Effector memory CD8-positive, alpha-beta T cell (primary cell): ENCODE results near the gene NUDCD3.

Experiments
- ATAC-seq: fragments of 150-1000 bp; cut with Tn5 transposase; replicated peaks from 2 replicates; pipeline ENCODE4 v1.10.0; 2021; ENCODE audit warnings: mild to moderate bottlenecking, moderate library complexity
- DNase-seq, 3 experiments: peaks; one replicate each; pipeline ENCODE4 v3.0.0; 2021
- H3K27ac Mint-ChIP-seq, 2 donors: one replicate each; pipeline ENCODE4 v1.8.0; 2022; ENCODE audit warnings: mild to moderate bottlenecking in 2 of 2, mixed read lengths in 2 of 2, moderate library complexity in 2 of 2
- H3K27me3 Mint-ChIP-seq, 2 donors: one replicate each; pipeline ENCODE4 v1.8.0; 2022; ENCODE audit warnings: mixed read lengths in 2 of 2
- H3K36me3 Mint-ChIP-seq: one replicate; pipeline ENCODE4 v1.8.0; 2022; ENCODE audit warnings: mild to moderate bottlenecking, moderate library complexity, mixed read lengths; ENCODE audit not compliant: insufficient read depth
- H3K4me1 Mint-ChIP-seq, 2 donors: one replicate each; pipeline ENCODE4 v1.8.0; 2022; ENCODE audit warnings: low read depth in 2 of 2, mixed read lengths in 2 of 2
- H3K4me3 Mint-ChIP-seq, 2 donors: one replicate each; pipeline ENCODE4 v1.8.0; 2022; ENCODE audit warnings: mild to moderate bottlenecking in 2 of 2, mixed read lengths in 2 of 2, moderate library complexity in 2 of 2
- H3K9me3 Mint-ChIP-seq, 2 donors: one replicate each; pipeline ENCODE4 v1.8.0; 2022; ENCODE audit warnings: mixed read lengths in 2 of 2

NUDCD3 gene

DNA sequence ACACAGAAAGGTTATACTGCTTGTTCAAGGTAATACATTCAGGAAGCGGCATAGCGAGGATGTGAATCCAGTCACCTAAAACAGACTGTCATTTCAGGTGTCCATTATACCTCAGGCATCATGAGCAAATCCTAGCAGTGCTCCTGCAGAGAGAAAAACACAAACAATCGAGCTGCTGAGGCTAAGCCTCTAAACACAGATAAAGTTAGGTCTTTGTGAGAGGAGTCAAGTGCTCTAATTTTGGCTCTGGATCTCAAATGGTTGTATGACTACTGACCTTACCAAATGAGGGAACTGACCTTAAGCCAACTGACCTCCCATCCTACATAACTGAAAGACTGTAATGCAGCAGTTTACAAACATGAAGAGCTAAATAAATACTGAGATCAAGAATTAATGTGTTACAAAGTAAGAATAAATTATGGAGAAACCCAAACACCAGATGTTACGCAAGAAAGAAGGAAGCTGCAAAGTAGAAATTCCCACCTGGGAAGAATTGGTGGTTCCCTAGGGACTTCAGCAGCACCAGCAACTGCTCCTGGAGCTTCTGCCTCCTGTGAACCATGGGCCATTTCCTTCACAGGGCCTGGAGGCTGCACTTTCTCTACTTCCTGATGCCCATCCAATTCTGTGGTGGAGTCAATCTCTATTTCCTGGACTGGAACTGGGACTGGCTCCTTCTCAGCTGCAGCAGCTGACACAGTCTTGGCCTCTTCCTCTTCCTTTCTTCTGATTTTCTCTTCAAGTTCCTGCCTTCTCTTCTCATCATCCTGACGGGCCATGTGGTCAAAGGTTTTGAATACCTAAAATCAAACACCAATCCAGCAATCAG, 5.8 kb downstream of the NUDCD3 start:
- no peaks in the 10 kb centered on the region for H3K27me3 Mint-ChIP-seq
- no peak overlapping the region for H3K4me3 Mint-ChIP-seq
- H3K9me3 Mint-ChIP-seq, result no peaks in the 10 kb centered on the region
- no peak for ATAC-seq
- peaks cover 59% of the 10 kb centered on the region for H3K36me3 Mint-ChIP-seq
- peak overlapping the region in 1 of 2 donors; percentile 3 for H3K27ac Mint-ChIP-seq
- H3K4me1 Mint-ChIP-seq, result peaks cover 44 to 54% of the 10 kb centered on the region in 2 donors
- DNase-seq, result no peak

DNA sequence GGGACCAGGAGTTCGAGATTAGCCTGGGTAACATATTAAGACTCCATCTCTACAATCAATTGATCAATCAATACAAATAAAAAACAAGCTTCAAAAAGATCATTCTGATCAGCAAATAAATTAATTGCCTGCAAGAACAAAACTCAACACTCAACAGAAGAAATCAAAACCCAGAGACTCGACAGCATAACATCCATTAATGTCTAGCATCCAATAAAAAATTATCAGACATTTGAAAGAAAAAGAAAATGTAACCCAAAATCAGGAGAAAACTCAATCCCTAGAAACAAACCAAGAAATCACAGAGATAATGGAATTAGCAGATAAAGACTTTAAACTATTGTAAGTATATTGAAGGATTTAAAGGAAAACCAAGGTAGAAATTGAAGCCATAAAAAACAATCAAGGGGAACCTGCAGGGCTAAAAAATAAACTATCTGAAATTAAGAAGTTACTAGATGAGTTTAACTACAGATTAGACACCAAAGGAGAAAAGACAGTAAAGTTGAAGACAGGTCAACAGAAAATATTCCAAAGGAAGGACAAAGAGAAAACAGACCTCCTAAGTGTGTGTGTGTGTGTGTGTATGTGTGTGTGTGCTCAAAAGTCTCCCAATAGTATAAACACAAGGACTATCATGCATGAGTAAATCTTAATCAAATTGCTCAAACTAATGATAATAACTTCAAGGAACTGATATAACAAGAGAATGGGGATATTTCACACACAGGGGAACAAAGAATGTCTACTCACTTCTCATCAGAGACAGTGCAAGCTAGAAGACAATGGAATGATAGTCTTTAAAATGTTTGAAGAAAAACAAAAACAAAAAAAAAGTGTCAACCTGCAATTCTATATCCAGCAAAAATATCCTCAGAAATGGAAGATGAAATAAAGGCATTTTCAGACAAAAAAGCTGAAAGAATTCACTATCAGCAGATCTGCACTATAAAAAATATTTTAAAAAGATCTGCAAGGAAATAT, 7.7 kb downstream of the NUDCD3 start:
- Mint-ChIP-seq H3K4me1 (peaks cover 31 to 38% of the 10 kb centered on the region in 2 donors), H3K9me3 (no peaks in the 10 kb centered on the region), H3K27me3 (no peaks in the 10 kb centered on the region), H3K4me3 (no peak overlapping the region), H3K27ac (peak overlapping the region in 1 of 2 donors; percentile 24), H3K36me3 (peaks cover 74% of the 10 kb centered on the region)
- ATAC-seq (no peak), DNase-seq (no peak)

DNA sequence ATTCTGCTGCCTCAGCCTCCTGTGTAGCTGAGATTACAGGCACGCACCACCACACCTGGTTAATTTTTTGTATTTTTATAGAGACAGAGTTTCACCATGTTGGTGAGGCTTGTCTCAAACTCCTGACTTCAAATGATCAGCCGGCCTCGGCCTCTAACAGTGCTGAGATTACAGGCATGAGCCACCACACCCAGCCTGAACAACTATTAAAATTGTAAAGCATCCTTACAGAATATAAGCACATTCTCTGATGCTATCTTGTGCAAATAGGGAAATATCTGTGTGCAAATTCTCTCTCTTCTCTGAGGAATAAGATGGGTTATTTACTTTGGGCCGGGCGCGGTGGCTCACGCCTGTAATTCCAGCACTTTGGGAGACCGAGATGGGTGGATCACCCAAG, 12.5 kb downstream of the NUDCD3 start:
- Mint-ChIP-seq H3K4me1 (peaks cover 17 to 21% of the 10 kb centered on the region in 2 donors), H3K27ac (no peak overlapping the region), H3K9me3 (no peaks in the 10 kb centered on the region), H3K27me3 (no peaks in the 10 kb centered on the region), H3K4me3 (no peak overlapping the region), H3K36me3 (peaks cover 80% of the 10 kb centered on the region)
- DNase-seq (no peak), ATAC-seq (no peak)

DNA sequence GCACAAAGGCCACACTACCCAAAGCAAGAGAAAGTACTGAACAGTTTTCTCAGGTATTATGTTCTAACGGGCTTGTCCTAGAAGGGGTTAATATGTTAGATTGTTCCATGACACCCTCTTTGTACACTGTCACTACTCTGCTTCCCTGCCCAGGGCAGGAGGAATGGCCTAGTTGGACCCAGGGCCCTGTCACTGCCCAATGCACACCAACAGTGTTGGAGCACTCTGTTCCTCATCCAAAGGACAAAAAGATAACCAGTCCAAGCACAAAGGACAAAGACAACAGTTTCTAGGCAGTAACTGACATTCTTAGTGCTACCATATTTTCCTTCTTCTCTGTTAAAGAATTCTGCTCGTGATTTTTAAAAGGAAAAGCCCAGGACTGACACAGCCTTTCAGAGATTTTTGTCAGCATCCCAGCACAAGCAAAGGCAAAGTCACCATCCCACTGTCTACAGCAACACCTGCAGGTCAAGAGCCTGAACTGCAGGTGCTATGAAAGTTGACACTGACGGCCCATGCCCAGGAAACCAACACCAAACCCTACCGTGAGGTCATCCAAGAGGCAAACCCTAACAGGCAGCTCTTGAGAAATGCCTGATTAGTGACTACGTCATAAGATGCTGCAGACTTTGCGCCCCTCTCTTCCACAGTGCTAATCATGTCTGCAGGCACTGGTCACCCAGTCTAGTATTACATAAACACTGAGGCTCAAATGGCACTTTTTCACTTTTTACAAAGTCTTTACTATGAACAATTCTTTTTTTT, 13.2 kb downstream of the NUDCD3 start:
- H3K9me3 Mint-ChIP-seq, result no peaks in the 10 kb centered on the region
- no peak overlapping the region for H3K4me3 Mint-ChIP-seq
- no peaks in the 10 kb centered on the region for H3K27me3 Mint-ChIP-seq
- peaks cover 11 to 17% of the 10 kb centered on the region in 2 donors for H3K4me1 Mint-ChIP-seq
- DNase-seq (peak; percentile 62 to 69 (median 65)), ATAC-seq (peak; percentile 98)
- H3K27ac Mint-ChIP-seq, result no peak overlapping the region
- H3K36me3 Mint-ChIP-seq, result peaks cover 79% of the 10 kb centered on the region

DNA sequence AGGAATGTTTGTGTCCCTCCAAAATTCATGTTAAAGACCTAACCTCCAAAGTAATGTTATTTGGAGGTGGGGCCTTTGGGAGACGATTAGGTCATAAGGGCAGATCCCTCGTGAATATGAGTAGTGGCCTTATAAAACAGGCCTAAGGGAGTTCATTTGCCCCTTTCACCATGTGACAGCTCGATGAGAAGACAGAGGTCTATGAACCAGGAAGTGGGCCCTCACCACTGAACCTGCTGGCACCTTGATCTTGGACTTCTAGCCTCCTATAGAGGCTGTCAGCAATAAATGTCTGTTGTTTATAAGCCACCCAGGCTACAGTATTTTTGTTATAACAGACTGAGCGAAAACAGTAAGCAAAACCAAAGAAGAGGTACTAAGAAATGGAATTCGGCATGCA, 14.1 kb downstream of the NUDCD3 start:
- DNase-seq, result no peak
- Mint-ChIP-seq H3K27me3 (no peaks in the 10 kb centered on the region), H3K4me3 (no peak overlapping the region), H3K9me3 (no peaks in the 10 kb centered on the region), H3K4me1 (peaks cover 17 to 24% of the 10 kb centered on the region in 2 donors), H3K27ac (no peak overlapping the region), H3K36me3 (peaks cover 74% of the 10 kb centered on the region)
- no peak for ATAC-seq

DNA sequence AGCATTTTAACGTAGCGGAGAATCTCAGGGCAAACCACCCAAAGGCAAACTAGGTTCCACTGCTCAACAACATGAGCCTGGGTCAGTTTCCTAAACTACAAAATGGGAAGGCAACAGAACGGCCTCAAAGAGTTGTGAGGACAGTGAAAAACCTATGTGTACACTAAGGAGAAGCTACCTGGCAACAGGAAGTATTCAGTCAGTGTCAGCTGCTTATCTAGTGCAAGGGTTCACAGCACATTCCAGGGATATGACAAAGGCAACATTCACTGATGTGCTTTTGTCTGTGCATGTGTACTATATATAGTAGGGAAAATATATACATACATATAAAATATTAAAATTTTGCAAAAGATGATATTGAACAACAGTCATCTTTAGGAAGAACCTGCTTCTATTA, 17.2 kb downstream of the NUDCD3 start:
- Mint-ChIP-seq H3K4me1 (peaks cover 30 to 46% of the 10 kb centered on the region in 2 donors), H3K4me3 (no peak overlapping the region), H3K36me3 (peaks cover 59% of the 10 kb centered on the region), H3K27ac (no peak overlapping the region), H3K27me3 (no peaks in the 10 kb centered on the region), H3K9me3 (no peaks in the 10 kb centered on the region)
- ATAC-seq, result no peak
- DNase-seq, result no peak

DNA sequence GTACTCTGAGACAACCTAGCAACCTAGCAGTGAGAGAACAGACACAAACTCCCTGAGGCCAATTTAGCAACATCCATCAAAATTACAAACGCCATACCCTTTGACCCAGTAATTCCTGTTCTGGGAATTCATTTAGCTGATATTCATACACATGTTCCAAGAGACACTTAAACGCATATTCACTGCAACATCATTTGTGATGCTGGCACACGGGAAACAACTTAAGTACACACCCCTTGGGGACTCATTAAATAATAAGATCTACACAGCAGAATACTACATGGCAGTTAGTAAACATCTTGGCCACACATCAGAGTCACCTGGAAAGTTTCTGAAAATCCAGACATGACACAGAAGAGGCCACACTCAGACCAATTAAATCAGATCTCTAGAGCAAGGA, 17.6 kb downstream of the NUDCD3 start:
- Mint-ChIP-seq H3K36me3 (peaks cover 59% of the 10 kb centered on the region), H3K4me3 (no peak overlapping the region)
- no peak for DNase-seq

DNA sequence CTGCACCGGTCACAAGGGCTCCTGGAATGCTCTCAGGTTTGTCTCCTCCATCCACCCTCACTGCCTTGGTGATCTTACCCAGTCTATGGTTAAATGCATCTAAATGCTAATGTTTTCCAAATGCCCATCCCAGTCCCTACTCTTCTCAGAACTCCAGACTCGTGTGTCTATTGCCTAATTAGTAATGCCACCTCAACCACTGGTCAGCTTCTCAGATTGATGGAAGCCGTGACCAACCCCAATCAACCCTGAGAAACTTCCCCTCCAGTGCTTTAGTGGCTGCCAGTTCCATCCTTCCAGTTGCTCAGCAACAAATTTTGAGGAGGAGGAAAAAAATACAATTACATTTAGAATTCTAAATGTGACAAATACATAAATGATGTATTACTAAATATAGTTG, 18.6 kb downstream of the NUDCD3 start:
- no peaks in the 10 kb centered on the region for H3K9me3 Mint-ChIP-seq
- DNase-seq, result no peak
- H3K4me1 Mint-ChIP-seq, result peaks cover 30 to 47% of the 10 kb centered on the region in 2 donors
- peak overlapping the region; percentile 27 to 41 for H3K27ac Mint-ChIP-seq
- no peak overlapping the region for H3K4me3 Mint-ChIP-seq
- H3K36me3 Mint-ChIP-seq, result peaks cover 63% of the 10 kb centered on the region
- ATAC-seq, result no peak
- no peaks in the 10 kb centered on the region for H3K27me3 Mint-ChIP-seq

More for the DNA sequence above, 17.6 kb downstream of the NUDCD3 start:
- no peaks in the 10 kb centered on the region for H3K9me3 Mint-ChIP-seq
- no peak for ATAC-seq
- no peaks in the 10 kb centered on the region for H3K27me3 Mint-ChIP-seq
- H3K4me1 Mint-ChIP-seq, result peaks cover 30 to 48% of the 10 kb centered on the region in 2 donors
- no peak overlapping the region for H3K27ac Mint-ChIP-seq

DNA sequence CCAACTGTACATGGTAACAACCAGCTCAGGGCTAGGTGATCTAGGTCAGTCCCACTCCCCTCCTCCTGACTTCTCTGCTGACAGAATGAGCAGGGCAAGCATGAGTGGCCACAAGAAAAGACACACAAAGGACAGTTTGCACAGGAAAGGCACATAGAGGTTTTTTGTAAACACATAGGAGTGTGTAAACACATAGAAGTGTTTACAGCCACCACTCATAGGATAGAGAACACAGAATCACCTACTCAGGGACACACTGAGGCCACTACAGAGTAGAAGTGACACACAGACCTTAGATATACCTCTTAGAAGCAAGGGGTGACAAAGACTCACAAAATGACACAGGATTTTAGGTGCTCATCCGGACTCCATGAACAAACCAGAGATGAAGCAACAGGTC, 19.0 kb downstream of the NUDCD3 start:
- DNase-seq, result no peak
- ATAC-seq, result no peak
- H3K9me3 Mint-ChIP-seq, result no peaks in the 10 kb centered on the region
- H3K36me3 Mint-ChIP-seq, result peaks cover 63% of the 10 kb centered on the region
- H3K27ac Mint-ChIP-seq, result peak overlapping the region; percentile 27 to 41
- H3K4me3 Mint-ChIP-seq, result no peak overlapping the region
- peaks cover 33 to 48% of the 10 kb centered on the region in 2 donors for H3K4me1 Mint-ChIP-seq
- H3K27me3 Mint-ChIP-seq, result no peaks in the 10 kb centered on the region

DNA sequence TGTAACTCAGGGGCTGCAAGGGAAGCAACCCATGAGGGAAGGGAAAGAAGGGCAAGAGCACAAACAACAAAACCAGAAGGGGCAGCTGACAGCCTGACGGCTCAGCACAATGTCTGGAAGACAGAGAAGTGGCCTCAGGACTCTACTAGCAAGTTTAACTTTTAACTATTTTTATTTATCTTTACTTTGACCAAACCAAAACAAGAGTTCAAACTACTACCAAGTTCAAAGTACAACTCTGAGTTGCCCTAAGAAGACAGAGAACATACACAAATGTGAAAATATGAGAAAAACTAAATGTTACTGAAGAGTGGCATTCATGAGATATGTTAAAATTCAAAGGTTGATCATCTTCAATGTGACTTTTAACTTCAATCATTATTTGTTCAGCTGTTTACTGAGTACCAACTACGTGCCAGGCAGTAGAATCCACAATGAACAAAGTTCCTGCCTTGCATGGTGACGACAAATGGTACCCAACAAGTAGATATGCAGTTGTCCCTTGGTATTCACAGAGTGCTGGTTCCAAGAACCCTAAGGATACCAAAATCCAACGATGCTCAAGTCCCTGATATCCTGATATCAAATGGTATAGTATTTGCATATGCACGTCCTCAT, 19.7 kb downstream of the NUDCD3 start:
- ATAC-seq, result no peak
- no peak overlapping the region for H3K4me3 Mint-ChIP-seq
- H3K27ac Mint-ChIP-seq, result no peak overlapping the region
- H3K27me3 Mint-ChIP-seq, result no peaks in the 10 kb centered on the region
- no peaks in the 10 kb centered on the region for H3K9me3 Mint-ChIP-seq
- no peak for DNase-seq
- H3K4me1 Mint-ChIP-seq, result peaks cover 35 to 50% of the 10 kb centered on the region in 2 donors
- H3K36me3 Mint-ChIP-seq, result peaks cover 60% of the 10 kb centered on the region

DNA sequence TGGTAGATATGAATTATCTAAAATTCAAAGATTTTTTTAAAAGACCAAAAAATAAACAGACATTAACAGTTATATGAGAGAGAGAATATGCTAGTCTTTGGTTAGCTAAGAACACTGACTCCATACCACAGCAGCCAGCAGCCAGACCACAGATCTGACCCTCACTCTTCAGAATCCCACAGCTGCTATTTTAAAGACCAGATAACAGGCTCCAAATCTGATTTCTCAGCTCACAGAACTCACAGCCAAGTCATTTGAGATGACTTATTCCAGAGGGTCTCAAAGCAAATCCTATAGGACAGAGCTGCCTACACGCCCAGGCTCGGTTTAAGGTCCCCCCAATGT, 20.4 kb downstream of the NUDCD3 start:
- Mint-ChIP-seq H3K27ac (no peak overlapping the region), H3K4me1 (peaks cover 36 to 57% of the 10 kb centered on the region in 2 donors), H3K4me3 (no peak overlapping the region), H3K36me3 (peaks cover 60% of the 10 kb centered on the region), H3K9me3 (no peaks in the 10 kb centered on the region), H3K27me3 (no peaks in the 10 kb centered on the region)
- ATAC-seq, result no peak
- DNase-seq, result no peak

DNA sequence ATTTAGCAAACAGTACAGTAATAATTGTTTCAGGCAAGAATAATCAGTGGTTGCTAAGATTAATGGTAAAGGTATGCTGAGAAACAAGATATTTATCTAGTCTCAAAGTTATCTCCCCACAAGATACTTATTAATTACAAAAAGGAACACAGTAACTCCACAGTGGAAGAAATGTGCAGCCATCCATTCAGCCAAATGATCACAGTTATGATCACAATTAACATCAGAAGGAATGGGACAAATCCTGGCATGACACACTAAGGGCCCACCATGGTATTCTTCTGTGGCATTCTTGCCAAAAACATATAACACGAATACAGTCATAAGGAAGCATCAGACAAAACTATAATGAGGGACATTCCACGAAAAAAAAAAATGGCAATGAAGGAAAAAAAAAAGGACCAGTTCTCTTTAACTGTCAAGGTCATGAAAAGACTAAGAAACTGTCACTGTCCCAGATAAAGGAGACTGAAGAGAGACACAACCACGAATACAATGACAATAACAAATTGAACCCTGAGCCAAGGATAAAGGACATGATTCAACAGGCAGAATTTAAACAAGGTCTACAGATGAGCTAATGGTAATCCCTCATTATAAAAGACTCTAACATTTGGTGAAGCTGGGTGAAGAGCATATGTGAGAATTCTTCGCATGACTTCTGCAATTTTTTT, 20.9 kb downstream of the NUDCD3 start:
- H3K4me1 Mint-ChIP-seq, result peaks cover 39 to 62% of the 10 kb centered on the region in 2 donors
- peak overlapping the region in 1 of 2 donors; percentile 49 for H3K27ac Mint-ChIP-seq

More for the DNA sequence above, 20.9 kb downstream of the NUDCD3 start:
- no peak for ATAC-seq
- no peak for DNase-seq
- Mint-ChIP-seq H3K4me3 (no peak overlapping the region), H3K27me3 (no peaks in the 10 kb centered on the region), H3K36me3 (peaks cover 59% of the 10 kb centered on the region), H3K9me3 (no peaks in the 10 kb centered on the region)
